Globus pallidus (tissue), 1 donor: Measurements from ENCODE around the gene BCORL1.
A peak's percentile ranks its signal among the peaks of the same experiment; 100 is the strongest.

Experiments used
- DNase-seq: peaks from one replicate; pipeline ENCODE4 v3.0.0-alpha.2; 2015; ENCODE audit warnings: low spot score

The BCORL1 gene

GRCh38 chrX:130014356-130014755 is 31.9 kb downstream of the BCORL1 start:
- no peak for DNase-seq

- no peak for DNase-seq
These were observed 32.3 kb downstream of the BCORL1 start for GRCh38 chrX:130014770-130015169.

- DNase-seq, result no peak
These were observed 32.7 kb downstream of the BCORL1 start for GRCh38 chrX:130015181-130015580.

GRCh38 chrX:130018143-130018542 is 35.7 kb downstream of the BCORL1 start:
- DNase-seq, result no peak

- DNase-seq, result no peak
These were observed 38.4 kb downstream of the BCORL1 start for GRCh38 chrX:130020661-130021324.

- DNase-seq, result peak; percentile 17
These were observed 41.7 kb downstream of the BCORL1 start for GRCh38 chrX:130024127-130024526.

GRCh38 chrX:130025256-130025655 is 42.8 kb downstream of the BCORL1 start:
- no peak for DNase-seq

GRCh38 chrX:130027569-130027968 is 45.1 kb downstream of the BCORL1 start:
- no peak for DNase-seq

GRCh38 chrX:130028196-130028595 is 45.8 kb downstream of the BCORL1 start:
- no peak for DNase-seq

- no peak for DNase-seq
These were observed 48.4 kb downstream of the BCORL1 start for GRCh38 chrX:130030826-130031225.

GRCh38 chrX:130032552-130032951 is 50.1 kb downstream of the BCORL1 start:
- DNase-seq, result no peak

- no peak for DNase-seq
These were observed 51.7 kb downstream of the BCORL1 start for GRCh38 chrX:130034178-130034577.

- DNase-seq, result no peak
These were observed 57.4 kb downstream of the BCORL1 start for GRCh38 chrX:130039847-130040246.

- DNase-seq, result no peak
These were observed 65.0 kb downstream of the BCORL1 start for GRCh38 chrX:130047416-130047815.

- DNase-seq, result no peak
These were observed 66.3 kb downstream of the BCORL1 start for GRCh38 chrX:130048686-130049222.

GRCh38 chrX:130049821-130050220 is 67.4 kb downstream of the BCORL1 start:
- DNase-seq, result no peak

- DNase-seq, result no peak
These were observed 68.9 kb downstream of the BCORL1 start for GRCh38 chrX:130051176-130051845.

- DNase-seq, result no peak
These were observed 70.8 kb downstream of the BCORL1 start for GRCh38 chrX:130053236-130053635.

- DNase-seq, result no peak
These were observed 72.7 kb downstream of the BCORL1 start for GRCh38 chrX:130055103-130055502.

GRCh38 chrX:130055899-130056298 is 73.5 kb downstream of the BCORL1 start:
- DNase-seq, result no peak

- no peak for DNase-seq
These were observed 74.8 kb downstream of the BCORL1 start for GRCh38 chrX:130057209-130057608.

GRCh38 chrX:130058652-130059051 is 76.2 kb downstream of the BCORL1 start:
- no peak for DNase-seq
